T-helper 1 cell (primary cell): ENCODE results near the gene ZBTB7A.

Source experiments
- DNase-seq, 5 donors: peaks; one replicate each; pipeline ENCODE4 v3.0.0-alpha.2; 2012 to 2020

Gene ZBTB7A

DNA sequence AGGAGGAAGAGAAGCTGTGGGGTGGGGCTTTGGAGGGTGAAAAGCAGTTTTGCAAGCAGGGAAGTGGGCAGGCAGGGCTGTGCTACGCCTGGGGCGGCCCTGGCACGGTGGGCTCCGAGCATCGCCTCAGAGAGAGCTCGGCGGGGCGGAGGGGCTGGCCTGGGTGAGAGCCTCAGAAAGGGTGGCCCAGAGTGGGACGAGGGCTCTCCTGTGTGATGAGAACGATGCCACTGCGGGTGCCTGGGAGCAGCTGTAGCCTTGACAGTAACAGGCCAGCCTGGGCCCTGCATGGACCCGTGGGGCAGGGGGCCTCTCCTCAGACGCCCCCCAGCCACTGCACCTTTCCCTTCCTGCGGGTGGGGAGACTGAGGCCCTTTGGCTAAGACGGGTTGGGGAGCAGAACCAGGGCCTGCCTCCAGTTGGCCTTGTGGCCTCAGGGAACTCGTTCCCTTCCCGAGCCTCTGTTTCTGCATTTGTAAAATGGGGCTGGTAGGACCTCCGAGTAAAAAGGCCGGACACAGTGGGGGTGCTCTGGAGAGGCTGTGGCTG, 31.6 kb downstream of the ZBTB7A start:
- DNase-seq, result no peak

DNA sequence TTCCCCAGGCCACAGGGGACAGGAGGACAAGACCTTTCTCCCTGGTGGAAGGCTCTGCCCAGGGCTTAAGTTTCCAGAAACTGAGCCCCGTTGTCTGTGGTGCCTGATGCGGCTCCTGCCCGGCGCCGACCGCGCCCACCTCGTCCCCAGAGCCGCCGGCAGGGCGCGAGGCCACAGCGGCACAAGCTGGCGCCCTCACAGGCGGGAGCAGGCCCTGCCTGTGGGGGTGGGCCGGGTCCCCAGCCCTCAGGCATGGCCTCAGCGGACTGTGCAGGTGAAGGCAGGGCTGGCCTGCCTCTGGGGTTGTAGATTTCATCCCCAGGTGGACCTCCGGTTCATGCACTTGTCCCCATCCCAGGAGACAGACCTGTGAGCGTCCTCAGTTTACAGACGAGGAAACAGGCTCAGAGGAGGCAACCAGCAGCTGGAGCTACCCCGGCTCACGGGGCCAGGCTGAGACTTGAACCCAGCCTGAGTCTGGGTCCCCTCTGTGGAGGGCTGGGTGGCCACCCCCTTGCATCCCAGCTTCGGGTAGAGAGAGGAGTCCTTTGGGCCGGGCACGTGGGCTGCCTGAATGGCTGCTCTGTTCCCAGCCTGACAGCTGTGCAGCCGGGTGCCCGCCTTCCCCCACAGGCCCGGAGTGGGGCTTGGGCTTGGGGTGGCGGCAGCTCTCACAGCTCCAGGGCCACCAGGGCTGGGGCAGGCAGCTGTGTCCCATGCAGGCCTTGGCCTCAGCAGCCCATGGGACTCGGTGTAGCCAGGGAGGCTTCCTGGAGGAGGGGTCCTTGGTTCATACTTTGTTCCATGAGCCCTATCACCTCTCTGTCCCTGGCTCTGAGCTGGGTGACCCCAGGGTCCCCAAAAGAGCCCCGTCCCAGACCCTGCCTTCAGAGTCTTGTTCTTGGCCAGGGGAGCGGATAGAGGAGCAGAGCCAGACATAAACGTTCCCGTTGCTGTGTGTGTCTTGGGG, 32.4 kb downstream of the ZBTB7A start:
- no peak for DNase-seq

- DNase-seq, result no peak
Observed at GRCh38 chr19:4033028-4033956, 33.4 kb downstream of the ZBTB7A start.

- DNase-seq, result no peak
Observed at GRCh38 chr19:4032436-4032835, 34.3 kb downstream of the ZBTB7A start.

DNA sequence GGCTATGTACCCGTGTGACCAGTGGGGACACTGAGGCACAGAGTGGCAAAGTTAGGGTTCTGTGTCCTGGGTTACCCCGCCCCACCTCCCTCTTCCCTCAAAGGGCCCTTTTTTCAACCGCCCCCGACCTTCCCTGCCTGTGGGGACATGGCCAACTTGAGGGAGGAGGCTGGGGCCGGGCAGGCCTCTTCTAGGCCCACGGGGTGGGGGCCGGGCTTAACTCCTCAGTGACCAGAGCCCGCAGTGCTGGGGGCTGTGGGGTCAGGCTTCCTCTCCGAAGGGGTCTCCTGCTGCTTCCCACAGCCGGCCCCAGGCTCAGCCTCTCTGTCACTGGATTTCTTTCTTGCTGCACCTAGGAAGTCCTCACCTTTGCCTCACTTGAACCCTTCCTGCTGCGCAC, 35.3 kb downstream of the ZBTB7A start:
- no peak for DNase-seq

- no peak for DNase-seq
Observed at GRCh38 chr19:4030981-4031380, 35.7 kb downstream of the ZBTB7A start.

- no peak for DNase-seq
Observed at GRCh38 chr19:4030552-4030951, 36.1 kb downstream of the ZBTB7A start.

DNA sequence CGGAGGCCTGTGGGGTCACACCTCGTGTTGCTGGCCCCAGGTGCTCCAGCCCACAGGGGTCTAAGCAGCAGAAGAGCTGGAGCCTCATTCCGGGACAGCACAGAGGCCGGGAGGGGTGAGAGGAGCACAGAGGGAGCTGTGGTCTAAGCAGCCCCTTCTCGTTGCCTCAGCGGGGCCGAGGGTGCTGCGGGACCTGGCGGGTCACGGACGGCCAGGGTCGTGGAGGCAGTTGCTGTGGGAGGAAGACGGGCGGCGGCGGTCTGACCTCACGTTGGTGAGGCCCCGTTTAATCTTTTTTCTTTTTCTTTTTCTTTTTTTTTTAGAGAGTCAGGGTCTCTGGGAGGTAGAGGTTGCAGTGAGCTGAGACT, 37.5 kb downstream of the ZBTB7A start:
- DNase-seq, result no peak

DNA sequence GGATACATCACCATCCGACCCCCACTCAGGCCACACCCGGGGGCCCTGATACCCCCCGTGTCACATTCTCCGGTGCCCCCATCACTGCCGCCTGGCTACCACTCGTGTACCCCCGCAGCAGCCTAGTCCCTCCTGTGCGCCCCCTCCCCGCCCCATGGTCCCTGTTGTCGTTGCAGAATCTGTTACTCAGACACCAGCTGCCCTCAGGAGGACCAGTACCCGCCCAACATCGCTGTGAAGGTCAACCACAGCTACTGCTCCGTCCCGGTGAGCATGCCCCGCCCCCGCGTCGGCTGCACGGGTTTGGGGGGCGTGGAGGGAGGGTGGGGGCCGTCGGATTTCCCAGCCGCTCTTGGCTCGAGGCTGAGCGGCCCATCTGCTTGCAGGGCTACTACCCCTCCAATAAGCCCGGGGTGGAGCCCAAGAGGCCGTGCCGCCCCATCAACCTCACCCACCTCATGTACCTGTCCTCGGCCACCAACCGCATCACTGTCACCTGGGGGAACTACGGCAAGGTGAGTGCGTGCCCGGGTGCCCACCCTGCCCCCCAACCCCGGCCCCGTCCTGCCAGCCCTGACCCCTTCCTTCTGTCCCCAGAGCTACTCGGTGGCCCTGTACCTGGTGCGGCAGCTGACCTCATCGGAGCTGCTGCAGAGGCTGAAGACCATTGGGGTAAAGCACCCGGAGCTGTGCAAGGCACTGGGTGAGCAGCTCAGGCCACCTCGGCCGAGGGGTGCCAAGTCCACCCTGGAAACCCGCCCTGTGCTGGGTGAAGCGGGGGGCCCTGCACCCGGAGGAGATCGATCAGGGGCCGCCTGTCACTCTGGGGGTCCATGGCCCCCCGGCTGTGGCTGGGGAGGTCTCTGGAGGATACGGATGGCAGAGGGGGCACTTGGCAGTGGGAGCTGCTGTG, 38.1 kb downstream of the ZBTB7A start:
- DNase-seq, result no peak

- no peak for DNase-seq
Observed at GRCh38 chr19:4027146-4027545, 39.6 kb downstream of the ZBTB7A start.

- no peak for DNase-seq
Observed at GRCh38 chr19:4025317-4025716, 41.4 kb downstream of the ZBTB7A start.

GRCh38 chr19:4023600-4024398, 42.9 kb downstream of the ZBTB7A start:
- DNase-seq, result no peak

- no peak for DNase-seq
Observed at GRCh38 chr19:4019578-4019977, 47.1 kb downstream of the ZBTB7A start.

- DNase-seq, result no peak
Observed at GRCh38 chr19:4018775-4019504, 47.8 kb downstream of the ZBTB7A start.

- no peak for DNase-seq
Observed at GRCh38 chr19:4018140-4018613, 48.5 kb downstream of the ZBTB7A start.

DNA sequence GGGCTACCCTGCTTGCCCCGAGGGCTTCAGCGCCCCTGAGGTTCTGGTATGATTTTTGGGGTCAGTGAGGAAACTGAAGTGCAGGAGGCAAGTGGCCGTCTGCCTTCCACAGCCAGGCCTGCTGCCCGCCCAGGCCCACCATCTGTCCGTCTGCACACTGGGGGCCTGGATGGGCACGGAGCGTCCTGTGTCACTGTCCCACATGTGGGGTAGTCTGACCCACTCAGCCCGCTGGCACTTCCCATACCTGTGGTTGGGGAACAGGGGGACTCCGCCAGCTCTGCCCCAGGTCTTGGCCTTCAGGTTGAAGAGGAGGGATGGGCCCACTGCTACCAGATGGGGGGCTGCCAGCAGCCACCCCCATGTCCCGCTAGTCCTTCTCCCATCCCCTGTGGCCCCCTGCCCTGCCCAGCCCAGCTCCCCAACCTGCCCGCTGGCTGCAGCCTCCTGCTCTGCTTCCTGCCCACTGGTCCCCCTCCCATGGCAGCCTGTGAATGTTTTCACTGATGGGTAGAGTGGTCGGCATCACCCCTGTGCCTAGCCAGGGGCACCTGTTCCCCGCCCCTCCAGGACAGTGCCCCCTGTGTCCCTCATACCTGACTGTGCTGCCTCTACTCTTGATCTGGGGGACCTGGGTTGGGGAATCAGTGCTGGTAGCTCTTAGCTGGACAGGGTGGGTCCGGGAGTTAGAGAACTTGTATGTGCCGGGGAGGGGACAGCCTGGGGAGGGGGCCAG, 49.6 kb downstream of the ZBTB7A start:
- DNase-seq, result no peak

GRCh38 chr19:4016486-4016885, 50.2 kb downstream of the ZBTB7A start:
- no peak for DNase-seq

- DNase-seq, result no peak
Observed at GRCh38 chr19:4015705-4016402, 50.8 kb downstream of the ZBTB7A start.
